ENCODE data around the gene CMBL. TPM values are rescaled to one million over a fixed set of nuclear protein-coding genes. Genes with fewer than 3 reads are reported as not detected.

Gene CMBL
- total RNA-seq, 1 experiment from 2014 or later: 11.4 TPM

Other genes starting within 250 kb of the CMBL start
- 17.8 and 25.1 TPM in 2 replicates for gene ATPSCKMT, start 58.0 kb downstream of the CMBL start, total RNA-seq (2014; rRNA removed; shearing (Covaris generic))
- 445 and 637 TPM in 2 replicates for gene CCT5, start 57.6 kb downstream of the CMBL start, total RNA-seq (2014; rRNA removed; shearing (Covaris generic))
- 37.9 and 59.1 TPM in 2 replicates for gene MARCHF6, start 45.8 kb upstream of the CMBL start, total RNA-seq (2014; rRNA removed; shearing (Covaris generic))
- 0.30 and 3.0 TPM in 2 replicates for gene ROPN1L, start 134.0 kb upstream of the CMBL start, total RNA-seq (2014; rRNA removed; shearing (Covaris generic))

Measured in M059J (cell line).